Activated CD8-positive, alpha-beta T cell treated with anti-CD3 and anti-CD28 coated beads for 36 hours (primary cell): Measurements from ENCODE around the gene ABI3. TPM values are rescaled to one million over a fixed set of nuclear protein-coding genes. Genes with fewer than 3 reads are reported as not detected.

ENCODE experiments used
- ATAC-seq: fragments of 200-7000 bp; cut with Tn5 transposase; one replicate; pipeline ENCODE4 v1.10.0; 2021; ENCODE audit warnings: mild to moderate bottlenecking, moderate library complexity
- CTCF ChIA-PET: fragments of 350-600 bp; sonication (Branson Sonifier 250); formaldehyde crosslinking; loops from one replicate; lab custom pipeline; 2021; ENCODE audit warnings: antibody characterized with exemption; lab: Charles Lee
- POLR2A ChIA-PET: fragments of 350-600 bp; sonication (Branson Sonifier 250); formaldehyde crosslinking; loops from one replicate; lab custom pipeline; 2021; ENCODE audit warnings: antibody characterized with exemption; lab: Charles Lee
- DNase-seq: peaks from one replicate; pipeline ENCODE4 v3.0.0-alpha.2; 2020
- H3K27ac Mint-ChIP-seq: one replicate; pipeline ENCODE4 v1.8.0; 2021; ENCODE audit warnings: mild to moderate bottlenecking, mixed read lengths
- H3K27me3 Mint-ChIP-seq: one replicate; pipeline ENCODE4 v1.8.0; 2021; ENCODE audit warnings: mixed read lengths
- H3K36me3 Mint-ChIP-seq: one replicate; pipeline ENCODE4 v1.8.0; 2021; ENCODE audit warnings: low read depth, mixed read lengths
- H3K4me1 Mint-ChIP-seq: one replicate; pipeline ENCODE4 v1.8.0; 2021; ENCODE audit warnings: low read depth, mixed read lengths
- H3K4me3 Mint-ChIP-seq: one replicate; pipeline ENCODE4 v1.8.0; 2021; ENCODE audit warnings: mild to moderate bottlenecking, moderate library complexity, mixed read lengths
- H3K9me3 Mint-ChIP-seq: one replicate; pipeline ENCODE4 v1.8.0; 2021; ENCODE audit warnings: mixed read lengths
- intact Hi-C: fragments of 100-400 bp; cut with micrococcal nuclease; formaldehyde crosslinking; loops from one replicate; pipeline ENCODE4 v1.10.0; 2022
- total RNA-seq, 2 experiments: library from RNA; stranded (reverse); gene quantifications; one replicate each; pipeline ENCODE4 v1.2.3, GENCODE V29; 2021
- TF ChIP-seq, protein P1 (sequence below): fragments of 200-600 bp; IDR thresholded peaks from one replicate; pipeline ENCODE4 v1.8.0; 2022; ENCODE audit warnings: antibody characterized with exemption, mild to moderate bottlenecking

The ABI3 gene
- total RNA-seq, 2 experiments from 2014 or later, result 39.3 to 45.1 TPM

DNA sequence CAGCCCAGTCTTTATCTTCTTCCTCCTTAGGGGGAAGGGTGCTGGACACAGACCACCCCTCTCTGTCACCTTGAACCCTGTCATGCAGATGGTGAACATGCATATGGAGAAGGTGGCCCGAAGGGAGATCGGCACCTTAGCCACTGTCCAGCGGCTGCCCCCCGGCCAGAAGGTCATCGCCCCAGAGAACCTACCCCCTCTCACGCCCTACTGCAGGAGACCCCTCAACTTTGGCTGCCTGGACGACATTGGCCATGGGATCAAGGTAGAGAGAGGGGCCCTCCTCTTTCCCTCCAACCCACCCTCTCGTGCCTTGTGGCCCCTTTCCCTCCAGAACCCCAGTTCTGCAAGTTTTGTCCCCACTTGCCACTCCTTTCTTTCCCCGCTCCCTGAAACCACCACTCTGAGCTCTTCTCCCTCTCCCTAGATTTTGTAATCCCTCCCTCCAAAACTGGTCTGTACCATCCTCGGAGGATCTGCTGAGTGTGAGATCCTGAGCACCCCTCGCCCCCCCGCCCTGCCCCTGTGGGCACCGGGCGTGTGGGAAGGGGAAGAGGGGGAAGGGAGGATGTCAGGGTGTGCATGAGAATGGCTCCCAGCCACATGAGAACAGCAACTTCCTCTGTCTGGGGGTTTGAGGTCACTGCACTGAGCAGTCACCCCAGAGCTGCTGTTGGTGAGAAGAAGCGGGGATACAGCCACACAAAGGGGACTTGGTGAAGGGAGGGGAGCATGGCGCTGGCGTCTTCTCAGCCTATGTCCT is 7.3 kb downstream of the ABI3 start:
- Mint-ChIP-seq H3K9me3 (no peaks in the 10 kb centered on the region), H3K36me3 (peaks cover 71% of the 10 kb centered on the region), H3K27ac (peak overlapping the region; percentile 97), H3K4me3 (peak overlapping the region; percentile 65), H3K27me3 (no peaks in the 10 kb centered on the region), H3K4me1 (peaks cover 76% of the 10 kb centered on the region)
- intact Hi-C loops, result no loop called here
- peak; percentile 83 for DNase-seq
- POLR2A ChIA-PET, result interaction anchor here (0.8 to 3.1 kb wide), 8 partner anchors 7 to 32 kb away, joined by 3 to 21 read pairs (median 8); partner anchors contain the start of genes ABI3 and GNGT2
- TF ChIP-seq, protein P1, sequence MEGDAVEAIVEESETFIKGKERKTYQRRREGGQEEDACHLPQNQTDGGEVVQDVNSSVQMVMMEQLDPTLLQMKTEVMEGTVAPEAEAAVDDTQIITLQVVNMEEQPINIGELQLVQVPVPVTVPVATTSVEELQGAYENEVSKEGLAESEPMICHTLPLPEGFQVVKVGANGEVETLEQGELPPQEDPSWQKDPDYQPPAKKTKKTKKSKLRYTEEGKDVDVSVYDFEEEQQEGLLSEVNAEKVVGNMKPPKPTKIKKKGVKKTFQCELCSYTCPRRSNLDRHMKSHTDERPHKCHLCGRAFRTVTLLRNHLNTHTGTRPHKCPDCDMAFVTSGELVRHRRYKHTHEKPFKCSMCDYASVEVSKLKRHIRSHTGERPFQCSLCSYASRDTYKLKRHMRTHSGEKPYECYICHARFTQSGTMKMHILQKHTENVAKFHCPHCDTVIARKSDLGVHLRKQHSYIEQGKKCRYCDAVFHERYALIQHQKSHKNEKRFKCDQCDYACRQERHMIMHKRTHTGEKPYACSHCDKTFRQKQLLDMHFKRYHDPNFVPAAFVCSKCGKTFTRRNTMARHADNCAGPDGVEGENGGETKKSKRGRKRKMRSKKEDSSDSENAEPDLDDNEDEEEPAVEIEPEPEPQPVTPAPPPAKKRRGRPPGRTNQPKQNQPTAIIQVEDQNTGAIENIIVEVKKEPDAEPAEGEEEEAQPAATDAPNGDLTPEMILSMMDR, result no peak
- CTCF ChIA-PET, result interaction anchor here (0.9 to 1.9 kb wide), 4 partner anchors 10 to 73 kb away, joined by 3 to 8 read pairs (median 5); no protein-coding TSS in a partner anchor
- ATAC-seq, result peak; percentile 61

DNA sequence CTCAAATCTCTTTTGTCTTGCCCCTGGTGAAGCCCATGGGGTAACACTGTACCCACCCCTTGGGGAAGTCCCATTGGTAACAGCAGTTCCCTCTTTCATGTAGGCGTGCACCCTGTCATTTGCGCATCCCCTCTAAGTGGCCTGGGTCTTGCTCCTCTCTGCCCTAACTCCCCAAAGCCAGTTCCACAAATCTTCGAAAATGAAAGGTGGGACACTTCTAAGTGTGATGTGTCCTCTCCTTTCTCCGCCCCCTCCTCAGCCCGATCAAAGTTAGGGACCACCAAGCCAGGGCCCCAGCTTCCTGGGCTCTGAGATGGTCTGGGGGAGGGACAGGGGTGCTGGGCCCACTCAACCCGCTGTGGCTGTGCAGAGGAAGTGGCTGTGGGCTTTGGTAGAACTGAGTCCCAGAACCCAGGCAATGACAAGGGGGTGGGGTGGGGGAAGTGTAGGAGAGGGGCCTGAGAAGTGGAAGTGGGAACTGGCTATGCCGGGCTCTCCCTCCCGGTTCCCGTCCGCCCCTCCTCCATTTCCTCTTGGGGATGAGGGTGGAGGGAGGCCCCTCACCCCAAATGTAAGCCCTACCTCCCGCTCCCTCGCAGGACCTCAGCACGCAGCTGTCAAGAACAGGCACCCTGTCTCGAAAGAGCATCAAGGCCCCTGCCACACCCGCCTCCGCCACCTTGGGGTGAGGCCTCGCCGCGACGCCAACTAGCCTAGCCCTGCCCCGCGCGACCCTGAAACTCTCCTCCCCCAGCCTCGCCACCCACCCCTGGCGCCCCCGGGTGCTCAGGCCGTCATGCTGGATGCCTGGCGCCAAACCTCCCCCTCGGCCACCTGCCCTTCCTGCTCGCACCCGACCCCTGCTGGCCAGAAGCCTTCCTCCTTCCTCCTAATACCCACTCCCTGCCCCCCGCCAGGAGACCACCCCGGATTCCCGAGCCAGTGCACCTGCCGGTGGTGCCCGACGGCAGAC is 8.7 kb downstream of the ABI3 start:
- Mint-ChIP-seq H3K27ac (peak overlapping the region; percentile 97), H3K27me3 (no peaks in the 10 kb centered on the region), H3K9me3 (no peaks in the 10 kb centered on the region), H3K36me3 (peaks cover 67% of the 10 kb centered on the region), H3K4me1 (peaks cover 76% of the 10 kb centered on the region), H3K4me3 (peak overlapping the region; percentile 65)
- POLR2A ChIA-PET, result interaction anchor here (0.8 to 3.1 kb wide), 8 partner anchors 9 to 33 kb away, joined by 3 to 21 read pairs (median 6); partner anchors contain the start of genes ABI3 and GNGT2
- CTCF ChIA-PET, result interaction anchor here (1.0 to 1.9 kb wide), 5 partner anchors 9 to 38 kb away, joined by 3 to 8 read pairs (median 5); no protein-coding TSS in a partner anchor
- peak; percentile 83 for DNase-seq
- intact Hi-C loops, result no loop called here
- TF ChIP-seq, protein P1, result peak; percentile 57
- ATAC-seq, result peak; percentile 64

DNA sequence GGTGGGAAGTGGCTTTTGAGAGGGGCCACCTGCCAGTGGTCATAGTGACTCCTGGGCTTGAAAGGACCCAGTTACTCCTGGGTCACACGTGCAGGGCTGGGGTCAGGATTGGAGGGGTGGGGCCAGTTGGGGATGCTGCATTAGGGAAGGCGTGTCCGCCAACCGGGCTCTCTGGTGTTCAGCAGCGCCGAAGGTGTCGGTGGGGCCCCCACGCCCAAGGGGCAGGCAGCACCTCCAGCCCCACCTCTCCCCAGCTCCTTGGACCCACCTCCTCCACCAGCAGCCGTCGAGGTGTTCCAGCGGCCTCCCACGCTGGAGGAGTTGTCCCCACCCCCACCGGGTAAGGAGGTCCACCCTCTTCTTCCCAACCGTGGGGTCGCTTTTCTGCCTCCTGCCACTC is 9.5 kb downstream of the ABI3 start:
- no peak overlapping the region for H3K4me3 Mint-ChIP-seq
- H3K9me3 Mint-ChIP-seq, result no peaks in the 10 kb centered on the region
- TF ChIP-seq, protein P1, result peak; percentile 19
- intact Hi-C loops, result loop anchor here (2.0 kb wide), 1 partner anchor 31 kb away; no protein-coding TSS in a partner anchor
- ChIA-PET CTCF (interaction anchor here (1.0 kb wide), 1 partner anchor 30 kb away, joined by 3 read pairs; no protein-coding TSS in a partner anchor), POLR2A (interaction anchor here (1.0 to 3.1 kb wide), 4 partner anchors 10 to 28 kb away, joined by 3 to 21 read pairs (median 12); partner anchors contain the start of genes ABI3 and GNGT2)
- no peak for DNase-seq
- no peak for ATAC-seq
- H3K27ac Mint-ChIP-seq, result peak overlapping the region; percentile 97
- peaks cover 74% of the 10 kb centered on the region for H3K4me1 Mint-ChIP-seq
- peaks cover 3% of the 10 kb centered on the region for H3K27me3 Mint-ChIP-seq
- H3K36me3 Mint-ChIP-seq, result peaks cover 63% of the 10 kb centered on the region

DNA sequence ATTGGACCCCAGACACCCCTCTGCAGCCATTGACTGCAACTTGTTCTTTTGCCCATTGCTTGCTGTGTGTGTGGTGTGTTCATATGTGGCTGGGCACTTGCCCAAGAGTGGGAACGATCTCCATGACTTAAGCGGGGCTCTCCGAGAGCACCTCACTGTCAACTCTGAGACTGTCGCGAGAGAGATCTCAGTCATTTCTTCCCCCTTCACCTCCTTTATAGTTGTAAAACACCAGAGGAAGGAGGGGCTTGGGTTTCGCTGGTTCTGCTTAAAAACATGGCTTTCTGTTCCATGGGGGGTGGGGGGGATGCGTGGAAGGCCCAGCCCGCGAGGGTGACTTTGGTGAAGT is 12.6 kb downstream of the ABI3 start:
- peaks cover 50% of the 10 kb centered on the region for H3K4me1 Mint-ChIP-seq
- intact Hi-C loops, result no loop called here
- no peaks in the 10 kb centered on the region for H3K9me3 Mint-ChIP-seq
- ChIA-PET POLR2A (interaction anchor here (1.2 to 5.9 kb wide), 5 partner anchors 8 to 42 kb away, joined by 3 to 30 read pairs (median 19); partner anchors contain the start of genes ABI3 and GNGT2), CTCF (interaction anchor here (1.0 to 1.7 kb wide), 6 partner anchors 10 to 68 kb away, joined by 3 to 24 read pairs (median 10); partner anchors contain the start of genes ABI3 and GNGT2)
- TF ChIP-seq, protein P1, result no peak
- H3K4me3 Mint-ChIP-seq, result peak overlapping the region; percentile 56
- H3K36me3 Mint-ChIP-seq, result peaks cover 40% of the 10 kb centered on the region
- ATAC-seq (no peak), DNase-seq (no peak)
- H3K27ac Mint-ChIP-seq, result peak overlapping the region; percentile 10
- H3K27me3 Mint-ChIP-seq, result peaks cover 5% of the 10 kb centered on the region
